ENCODE data around the gene SMARCA4. TPM values are rescaled to one million over a fixed set of nuclear protein-coding genes. Genes with fewer than 3 reads are reported as not detected.

The SMARCA4 gene
- total and polyA plus RNA-seq, 2 experiments from 2014 or later: 177 to 336 TPM

DNA sequence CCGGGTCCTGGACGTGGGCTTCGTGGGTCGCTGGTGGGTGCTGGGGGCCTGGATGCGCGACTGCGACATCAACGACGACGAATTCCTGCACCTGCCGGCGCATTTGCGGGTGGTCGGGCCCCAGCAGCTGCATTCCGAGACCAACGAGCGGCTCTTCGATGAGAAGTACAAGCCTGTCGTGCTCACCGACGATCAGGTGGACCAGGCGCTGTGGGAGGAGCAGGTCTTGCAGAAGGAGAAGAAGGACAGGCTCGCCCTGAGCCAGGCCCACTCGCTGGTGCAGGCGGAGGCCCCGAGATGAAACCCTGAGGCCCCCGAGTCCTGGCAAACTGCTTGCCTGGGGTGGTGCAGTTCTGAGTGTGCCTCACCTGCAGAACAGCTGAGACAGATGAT lies 31.4 kb upstream of the SMARCA4 start:
- H3K27ac Mint-ChIP-seq: no peak overlapping the region; the same call in 1 of the 2 replicates
- H3K36me3 Mint-ChIP-seq (ENCODE audit: low read depth): peaks cover 26% of the 10 kb centered on the region
- H3K4me1 Mint-ChIP-seq: peaks cover 7% of the 10 kb centered on the region; the same call in 2 of the 3 replicates
- Histone ChIP-seq H3K36me3 (ENCODE audit: insufficient read depth) (no peaks in the 10 kb centered on the region; the same call in none of the 2 replicates), H4K20me1 (replicated peaks; ENCODE audit: insufficient read depth) (peaks cover 12% of the 10 kb centered on the region), H3K4me2 (peak overlapping the region; percentile 95), H3K79me2 (replicated peaks; ENCODE audit: insufficient read depth) (peaks cover 35% of the 10 kb centered on the region), H3K27ac (ENCODE audit: low read depth) (no peak overlapping the region), H3K27me3 (ENCODE audit: insufficient read depth) (no peaks in the 10 kb centered on the region), H2AFZ (no peak overlapping the region), H3F3A (replicated peaks; ENCODE audit: low read depth) (peaks cover 12% of the 10 kb centered on the region), H3K4me1 (ENCODE audit: insufficient read depth) (peaks cover 7% of the 10 kb centered on the region), H3K9me2 (ENCODE audit: insufficient read depth) (no peaks in the 10 kb centered on the region), H3K4me3 (peak overlapping the region; percentile 80)
- no peak for TF ChIP-seq JUNB (IDR thresholded peaks at IDR 0.05; ENCODE audit: unreplicated experiment)
- no peak for TF ChIP-seq ZNF331 (CRISPR knock-in tag; IDR thresholded peaks at IDR 0.05; ENCODE audit: low read depth)
- TF ChIP-seq CREB1 (CRISPR knock-in tag; IDR thresholded peaks at IDR 0.05; ENCODE audit: low read depth): no peak
- TF ChIP-seq, protein P1, sequence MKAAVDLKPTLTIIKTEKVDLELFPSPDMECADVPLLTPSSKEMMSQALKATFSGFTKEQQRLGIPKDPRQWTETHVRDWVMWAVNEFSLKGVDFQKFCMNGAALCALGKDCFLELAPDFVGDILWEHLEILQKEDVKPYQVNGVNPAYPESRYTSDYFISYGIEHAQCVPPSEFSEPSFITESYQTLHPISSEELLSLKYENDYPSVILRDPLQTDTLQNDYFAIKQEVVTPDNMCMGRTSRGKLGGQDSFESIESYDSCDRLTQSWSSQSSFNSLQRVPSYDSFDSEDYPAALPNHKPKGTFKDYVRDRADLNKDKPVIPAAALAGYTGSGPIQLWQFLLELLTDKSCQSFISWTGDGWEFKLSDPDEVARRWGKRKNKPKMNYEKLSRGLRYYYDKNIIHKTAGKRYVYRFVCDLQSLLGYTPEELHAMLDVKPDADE (IDR thresholded peaks at IDR 0.05): no peak
- no peak for TF ChIP-seq ZNF114 (CRISPR knock-in tag; IDR thresholded peaks at IDR 0.05)
- TF ChIP-seq, protein P2, sequence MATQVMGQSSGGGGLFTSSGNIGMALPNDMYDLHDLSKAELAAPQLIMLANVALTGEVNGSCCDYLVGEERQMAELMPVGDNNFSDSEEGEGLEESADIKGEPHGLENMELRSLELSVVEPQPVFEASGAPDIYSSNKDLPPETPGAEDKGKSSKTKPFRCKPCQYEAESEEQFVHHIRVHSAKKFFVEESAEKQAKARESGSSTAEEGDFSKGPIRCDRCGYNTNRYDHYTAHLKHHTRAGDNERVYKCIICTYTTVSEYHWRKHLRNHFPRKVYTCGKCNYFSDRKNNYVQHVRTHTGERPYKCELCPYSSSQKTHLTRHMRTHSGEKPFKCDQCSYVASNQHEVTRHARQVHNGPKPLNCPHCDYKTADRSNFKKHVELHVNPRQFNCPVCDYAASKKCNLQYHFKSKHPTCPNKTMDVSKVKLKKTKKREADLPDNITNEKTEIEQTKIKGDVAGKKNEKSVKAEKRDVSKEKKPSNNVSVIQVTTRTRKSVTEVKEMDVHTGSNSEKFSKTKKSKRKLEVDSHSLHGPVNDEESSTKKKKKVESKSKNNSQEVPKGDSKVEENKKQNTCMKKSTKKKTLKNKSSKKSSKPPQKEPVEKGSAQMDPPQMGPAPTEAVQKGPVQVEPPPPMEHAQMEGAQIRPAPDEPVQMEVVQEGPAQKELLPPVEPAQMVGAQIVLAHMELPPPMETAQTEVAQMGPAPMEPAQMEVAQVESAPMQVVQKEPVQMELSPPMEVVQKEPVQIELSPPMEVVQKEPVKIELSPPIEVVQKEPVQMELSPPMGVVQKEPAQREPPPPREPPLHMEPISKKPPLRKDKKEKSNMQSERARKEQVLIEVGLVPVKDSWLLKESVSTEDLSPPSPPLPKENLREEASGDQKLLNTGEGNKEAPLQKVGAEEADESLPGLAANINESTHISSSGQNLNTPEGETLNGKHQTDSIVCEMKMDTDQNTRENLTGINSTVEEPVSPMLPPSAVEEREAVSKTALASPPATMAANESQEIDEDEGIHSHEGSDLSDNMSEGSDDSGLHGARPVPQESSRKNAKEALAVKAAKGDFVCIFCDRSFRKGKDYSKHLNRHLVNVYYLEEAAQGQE (IDR thresholded peaks at IDR 0.05; ENCODE audit: unreplicated experiment): no peak
- TF ChIP-seq EZH2phosphoT487 (IDR thresholded peaks at IDR 0.05; ENCODE audit: unreplicated experiment): no peak
- TF ChIP-seq NANOG (IDR thresholded peaks at IDR 0.05; ENCODE audit: borderline replicate concordance): no peak
- TF ChIP-seq STAT1 (IDR thresholded peaks at IDR 0.05; ENCODE audit: unreplicated experiment): no peak
- TF ChIP-seq POLR2AphosphoS5 (IDR thresholded peaks at IDR 0.05; ENCODE audit: low read depth): no peak
- no peak for TF ChIP-seq EZH2 (IDR thresholded peaks at IDR 0.05; ENCODE audit: low read depth, unreplicated experiment)
- TF ChIP-seq, protein P3, sequence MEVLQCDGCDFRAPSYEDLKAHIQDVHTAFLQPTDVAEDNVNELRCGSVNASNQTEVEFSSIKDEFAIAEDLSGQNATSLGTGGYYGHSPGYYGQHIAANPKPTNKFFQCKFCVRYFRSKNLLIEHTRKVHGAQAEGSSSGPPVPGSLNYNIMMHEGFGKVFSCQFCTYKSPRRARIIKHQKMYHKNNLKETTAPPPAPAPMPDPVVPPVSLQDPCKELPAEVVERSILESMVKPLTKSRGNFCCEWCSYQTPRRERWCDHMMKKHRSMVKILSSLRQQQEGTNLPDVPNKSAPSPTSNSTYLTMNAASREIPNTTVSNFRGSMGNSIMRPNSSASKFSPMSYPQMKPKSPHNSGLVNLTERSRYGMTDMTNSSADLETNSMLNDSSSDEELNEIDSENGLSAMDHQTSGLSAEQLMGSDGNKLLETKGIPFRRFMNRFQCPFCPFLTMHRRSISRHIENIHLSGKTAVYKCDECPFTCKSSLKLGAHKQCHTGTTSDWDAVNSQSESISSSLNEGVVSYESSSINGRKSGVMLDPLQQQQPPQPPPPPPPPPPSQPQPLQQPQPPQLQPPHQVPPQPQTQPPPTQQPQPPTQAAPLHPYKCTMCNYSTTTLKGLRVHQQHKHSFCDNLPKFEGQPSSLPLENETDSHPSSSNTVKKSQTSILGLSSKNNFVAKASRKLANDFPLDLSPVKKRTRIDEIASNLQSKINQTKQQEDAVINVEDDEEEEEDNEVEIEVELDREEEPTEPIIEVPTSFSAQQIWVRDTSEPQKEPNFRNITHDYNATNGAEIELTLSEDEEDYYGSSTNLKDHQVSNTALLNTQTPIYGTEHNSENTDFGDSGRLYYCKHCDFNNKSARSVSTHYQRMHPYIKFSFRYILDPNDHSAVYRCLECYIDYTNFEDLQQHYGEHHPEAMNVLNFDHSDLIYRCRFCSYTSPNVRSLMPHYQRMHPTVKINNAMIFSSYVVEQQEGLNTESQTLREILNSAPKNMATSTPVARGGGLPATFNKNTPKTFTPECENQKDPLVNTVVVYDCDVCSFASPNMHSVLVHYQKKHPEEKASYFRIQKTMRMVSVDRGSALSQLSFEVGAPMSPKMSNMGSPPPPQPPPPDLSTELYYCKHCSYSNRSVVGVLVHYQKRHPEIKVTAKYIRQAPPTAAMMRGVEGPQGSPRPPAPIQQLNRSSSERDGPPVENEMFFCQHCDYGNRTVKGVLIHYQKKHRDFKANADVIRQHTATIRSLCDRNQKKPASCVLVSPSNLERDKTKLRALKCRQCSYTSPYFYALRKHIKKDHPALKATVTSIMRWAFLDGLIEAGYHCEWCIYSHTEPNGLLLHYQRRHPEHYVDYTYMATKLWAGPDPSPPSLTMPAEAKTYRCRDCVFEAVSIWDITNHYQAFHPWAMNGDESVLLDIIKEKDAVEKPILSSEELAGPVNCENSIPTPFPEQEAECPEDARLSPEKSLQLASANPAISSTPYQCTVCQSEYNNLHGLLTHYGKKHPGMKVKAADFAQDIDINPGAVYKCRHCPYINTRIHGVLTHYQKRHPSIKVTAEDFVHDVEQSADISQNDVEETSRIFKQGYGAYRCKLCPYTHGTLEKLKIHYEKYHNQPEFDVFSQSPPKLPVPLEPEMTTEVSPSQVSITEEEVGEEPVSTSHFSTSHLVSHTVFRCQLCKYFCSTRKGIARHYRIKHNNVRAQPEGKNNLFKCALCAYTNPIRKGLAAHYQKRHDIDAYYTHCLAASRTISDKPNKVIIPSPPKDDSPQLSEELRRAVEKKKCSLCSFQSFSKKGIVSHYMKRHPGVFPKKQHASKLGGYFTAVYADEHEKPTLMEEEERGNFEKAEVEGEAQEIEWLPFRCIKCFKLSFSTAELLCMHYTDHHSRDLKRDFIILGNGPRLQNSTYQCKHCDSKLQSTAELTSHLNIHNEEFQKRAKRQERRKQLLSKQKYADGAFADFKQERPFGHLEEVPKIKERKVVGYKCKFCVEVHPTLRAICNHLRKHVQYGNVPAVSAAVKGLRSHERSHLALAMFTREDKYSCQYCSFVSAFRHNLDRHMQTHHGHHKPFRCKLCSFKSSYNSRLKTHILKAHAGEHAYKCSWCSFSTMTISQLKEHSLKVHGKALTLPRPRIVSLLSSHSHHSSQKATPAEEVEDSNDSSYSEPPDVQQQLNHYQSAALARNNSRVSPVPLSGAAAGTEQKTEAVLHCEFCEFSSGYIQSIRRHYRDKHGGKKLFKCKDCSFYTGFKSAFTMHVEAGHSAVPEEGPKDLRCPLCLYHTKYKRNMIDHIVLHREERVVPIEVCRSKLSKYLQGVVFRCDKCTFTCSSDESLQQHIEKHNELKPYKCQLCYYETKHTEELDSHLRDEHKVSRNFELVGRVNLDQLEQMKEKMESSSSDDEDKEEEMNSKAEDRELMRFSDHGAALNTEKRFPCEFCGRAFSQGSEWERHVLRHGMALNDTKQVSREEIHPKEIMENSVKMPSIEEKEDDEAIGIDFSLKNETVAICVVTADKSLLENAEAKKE (CRISPR knock-in tag; IDR thresholded peaks at IDR 0.05): no peak
- TF ChIP-seq, protein P4, sequence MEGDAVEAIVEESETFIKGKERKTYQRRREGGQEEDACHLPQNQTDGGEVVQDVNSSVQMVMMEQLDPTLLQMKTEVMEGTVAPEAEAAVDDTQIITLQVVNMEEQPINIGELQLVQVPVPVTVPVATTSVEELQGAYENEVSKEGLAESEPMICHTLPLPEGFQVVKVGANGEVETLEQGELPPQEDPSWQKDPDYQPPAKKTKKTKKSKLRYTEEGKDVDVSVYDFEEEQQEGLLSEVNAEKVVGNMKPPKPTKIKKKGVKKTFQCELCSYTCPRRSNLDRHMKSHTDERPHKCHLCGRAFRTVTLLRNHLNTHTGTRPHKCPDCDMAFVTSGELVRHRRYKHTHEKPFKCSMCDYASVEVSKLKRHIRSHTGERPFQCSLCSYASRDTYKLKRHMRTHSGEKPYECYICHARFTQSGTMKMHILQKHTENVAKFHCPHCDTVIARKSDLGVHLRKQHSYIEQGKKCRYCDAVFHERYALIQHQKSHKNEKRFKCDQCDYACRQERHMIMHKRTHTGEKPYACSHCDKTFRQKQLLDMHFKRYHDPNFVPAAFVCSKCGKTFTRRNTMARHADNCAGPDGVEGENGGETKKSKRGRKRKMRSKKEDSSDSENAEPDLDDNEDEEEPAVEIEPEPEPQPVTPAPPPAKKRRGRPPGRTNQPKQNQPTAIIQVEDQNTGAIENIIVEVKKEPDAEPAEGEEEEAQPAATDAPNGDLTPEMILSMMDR (conservative IDR thresholded peaks at IDR 0.05; ENCODE audit: low read depth in 2 of 2): no peak
- peaks cover 21% of the 10 kb centered on the region for H3K27me3 Mint-ChIP-seq (ENCODE audit: insufficient read depth, low read depth, poor library complexity)
- ATAC-seq (peak; percentile 3; the same call in 1 of the 3 replicates), DNase-seq (ENCODE audit: low spot score) (peak; percentile 44)
- H3K4me3 Mint-ChIP-seq: peak overlapping the region; percentile 88
- no peaks in the 10 kb centered on the region; the same call in 2 of the 3 replicates for H3K9me3 Mint-ChIP-seq

All from GM23338 (cell line).